A549 (cell line): Measurements from ENCODE around the gene ARHGEF4. TPM values are rescaled to one million over a fixed set of nuclear protein-coding genes. Genes with fewer than 3 reads are reported as not detected.

Experiments used
- ATAC-seq, 2 experiments: fragments of 200-7000 bp in 1 of 2; fragments of >200 bp in 1 of 2; cut with Nextera tagmentation in 1 of 2; cut with Tn5 transposase in 1 of 2; 3 replicates each; pipeline versions ENCODE4 v1.8.0 to v1.9.1; 2018 to 2020; ENCODE audit warnings: mild to moderate bottlenecking in 1 of 2, moderate library complexity in 1 of 2
- CTCF ChIA-PET: fragments of 300-600 bp; sonication (Branson Sonifier 250); formaldehyde crosslinking; extraction: SDS; loops from one replicate; lab custom pipeline; 2021; ENCODE audit warnings: antibody characterized with exemption, inconsistent platforms; lab: Yijun Ruan, JAX
- POLR2A ChIA-PET: fragments of 350-600 bp; formaldehyde crosslinking; extraction: SDS; loops from one replicate; lab custom pipeline; 2021; ENCODE audit warnings: antibody characterized with exemption, inconsistent platforms; lab: Yijun Ruan, JAX
- DNase-seq, 2 experiments: peaks; one replicate each; pipeline versions ENCODE4 v3.0.0 to v3.0.0-alpha.2; 2011 to 2016; ENCODE audit warnings: low read depth in 1 of 2, low spot score in 1 of 2
- FAIRE-seq: peaks from 2 replicates; lab custom pipeline; 2011; peaks lifted over from hg19 to GRCh38; lab: Jason Lieb, UNC
- H3K27ac ChIP-seq, 2 experiments: fragments of >200 bp; sonication (Bioruptor Twin); formaldehyde crosslinking; 3 replicates each; pipeline ENCODE4 v1.5.1; 2016 to 2017
- H3K4me1 ChIP-seq: fragments of >200 bp; sonication (Bioruptor Twin); formaldehyde crosslinking; 3 replicates; pipeline ENCODE4 v1.6.1; 2016
- H3K4me2 ChIP-seq: fragments of >200 bp; sonication (Bioruptor Twin); formaldehyde crosslinking; 3 replicates; pipeline ENCODE4 v1.6.1; 2016
- H3K4me3 ChIP-seq: fragments of >200 bp; sonication (Bioruptor Twin); formaldehyde crosslinking; 3 replicates; pipeline ENCODE4 v1.5.1; 2016
- H3K9me3 ChIP-seq: fragments of >200 bp; sonication (Bioruptor Twin); formaldehyde crosslinking; 3 replicates; pipeline ENCODE4 v1.6.1; 2016
- CBX2 ChIP-seq: fragments of 200-600 bp; sonication (generic); IDR thresholded peaks from 2 replicates; pipeline ENCODE4 v1.6.1; 2016; ENCODE audit warnings: low read depth, mild to moderate bottlenecking, borderline replicate concordance
- EHF ChIP-seq: fragments of 250-450 bp; sonication (Bioruptor Pico); IDR thresholded peaks from 2 replicates; pipeline ENCODE4 v1.5.0; 2020; ENCODE audit warnings: mild to moderate bottlenecking
- GATA3 ChIP-seq: IDR thresholded peaks from 2 replicates; pipeline ENCODE4 v1.6.1; 2012; ENCODE audit warnings: borderline replicate concordance
- HEYL ChIP-seq: fragments of 250-450 bp; sonication (Bioruptor Pico); IDR thresholded peaks from 2 replicates; pipeline ENCODE4 v1.8.0; 2021; ENCODE audit warnings: mild to moderate bottlenecking, moderate library complexity
- HOXB13 ChIP-seq: fragments of 250-450 bp; sonication (Bioruptor Pico); IDR thresholded peaks from 2 replicates; pipeline ENCODE4 v1.5.0; 2020; ENCODE audit warnings: low read depth, mild to moderate bottlenecking, moderate library complexity
- PHF8 ChIP-seq: fragments of 200-600 bp; sonication (generic); IDR thresholded peaks from 2 replicates; pipeline ENCODE4 v1.6.1; 2016; ENCODE audit warnings: low read depth, mild to moderate bottlenecking, antibody characterized with exemption, moderate library complexity, borderline replicate concordance
- RAD21 ChIP-seq, 2 experiments: fragments of >200 bp in 1 of 2; sonication (Bioruptor Twin) in 1 of 2; formaldehyde crosslinking in 1 of 2; IDR thresholded peaks in 1 of 2; conservative IDR thresholded peaks in 1 of 2; 2 replicates in 1 of 2; 3 replicates in 1 of 2; pipeline ENCODE4 v1.6.1; 2012 to 2018; ENCODE audit warnings: inconsistent platforms in 1 of 2
- WGBS: methylation state at CpG from one replicate; pipeline ENCODE4 v1.1.6; 2017; ENCODE audit errors: missing lambda C conversion rate; 5-methylcytosine and 5-hydroxymethylcytosine counted together
- polyA plus RNA-seq, 4 experiments: library from polyadenylated mRNA; depleted of rRNA in 3 of 4; stranded (reverse); fragments of >200 nt; fragmentation: RNase III in 1 of 4; extraction: RNeasy Plus Mini Kit Qiagen cat#74134 plus additional on column Dnase treatment in 1 of 4; gene quantifications; 2 replicates in 3 of 4; 3 replicates in 1 of 4; pipeline ENCODE4 v1.2.3, GENCODE V29; 2011 to 2017
- TF ChIP-seq, protein P1 (sequence below): fragments of 150-350 bp; IDR thresholded peaks from 2 replicates; pipeline ENCODE4 v1.6.1; 2014; ENCODE audit warnings: low read depth, mild to moderate bottlenecking, low read length
- TF ChIP-seq, protein P2 (sequence below): fragments of 450-650 bp; IDR thresholded peaks from 2 replicates; pipeline ENCODE4 v1.6.1; 2014; ENCODE audit warnings: antibody characterized with exemption
- TF ChIP-seq, protein P3 (sequence below): fragments of >200 bp; sonication (Bioruptor Twin); formaldehyde crosslinking; IDR thresholded peaks from 2 replicates; pipeline ENCODE4 v1.6.1; 2016
- TF ChIP-seq, protein P4 (sequence below): fragments of >200 bp; sonication (Bioruptor Twin); formaldehyde crosslinking; IDR thresholded peaks from 3 replicates; pipeline ENCODE4 v1.6.1; 2016

Gene ARHGEF4
- polyA plus RNA-seq, 2 of the 4 experiments (the other 2 are of a cell fraction) = 1.00 to 2.1 TPM

DNA sequence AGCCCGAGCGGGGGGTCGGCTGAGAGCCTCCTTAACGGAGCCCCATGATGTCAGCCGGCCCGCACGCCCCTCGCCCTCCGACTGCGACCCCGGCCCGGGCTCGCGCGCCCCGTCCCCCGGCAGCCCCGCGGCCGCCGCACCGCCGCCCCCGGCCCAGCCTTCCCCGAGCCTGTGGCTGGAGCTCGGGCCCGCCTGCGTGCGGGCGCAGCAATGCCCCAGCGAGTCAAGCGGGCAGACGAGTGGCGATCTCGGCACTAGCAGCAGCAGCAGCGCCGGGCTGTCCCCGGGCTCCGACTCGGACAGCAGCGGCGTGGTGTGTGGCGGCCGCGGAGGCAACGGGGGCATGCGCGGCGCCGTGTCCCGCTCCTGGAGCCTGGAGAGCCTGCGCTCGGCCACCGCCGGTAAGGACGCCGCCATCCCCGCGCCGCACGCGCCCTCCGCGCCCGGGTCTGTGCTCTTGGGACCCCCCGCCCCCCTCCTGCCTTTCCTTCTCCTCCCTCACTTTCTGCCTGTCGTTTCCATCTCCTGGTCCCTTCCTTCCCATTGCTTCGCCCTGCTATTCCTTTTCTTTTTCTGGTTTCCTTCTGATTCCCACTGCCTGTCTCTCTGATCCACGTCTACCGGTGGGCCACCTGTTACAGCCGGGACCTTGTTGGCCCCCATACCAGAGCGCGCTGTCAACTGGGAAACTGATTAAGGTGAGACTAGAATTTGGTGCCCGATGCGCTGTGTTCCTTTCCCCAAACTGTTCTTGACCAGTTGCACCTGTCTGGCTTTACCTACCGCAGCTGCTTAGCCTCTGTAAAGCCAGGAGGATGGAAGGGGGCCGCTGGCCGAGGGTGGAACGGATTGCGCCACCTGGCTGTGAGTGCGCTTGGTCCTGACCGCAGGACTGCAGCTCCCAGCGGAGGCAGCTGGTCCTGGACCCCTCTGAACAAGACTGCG, 127.4 kb downstream of the ARHGEF4 start (continued):
- TF ChIP-seq, protein P1, sequence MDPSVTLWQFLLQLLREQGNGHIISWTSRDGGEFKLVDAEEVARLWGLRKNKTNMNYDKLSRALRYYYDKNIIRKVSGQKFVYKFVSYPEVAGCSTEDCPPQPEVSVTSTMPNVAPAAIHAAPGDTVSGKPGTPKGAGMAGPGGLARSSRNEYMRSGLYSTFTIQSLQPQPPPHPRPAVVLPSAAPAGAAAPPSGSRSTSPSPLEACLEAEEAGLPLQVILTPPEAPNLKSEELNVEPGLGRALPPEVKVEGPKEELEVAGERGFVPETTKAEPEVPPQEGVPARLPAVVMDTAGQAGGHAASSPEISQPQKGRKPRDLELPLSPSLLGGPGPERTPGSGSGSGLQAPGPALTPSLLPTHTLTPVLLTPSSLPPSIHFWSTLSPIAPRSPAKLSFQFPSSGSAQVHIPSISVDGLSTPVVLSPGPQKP = no peak
- TF ChIP-seq RAD21 (conservative IDR thresholded peaks at IDR 0.05 in 1 of 2, IDR thresholded peaks at IDR 0.05 in 1 of 2) (peak; percentile 38 to 47; a peak in 4 of 5 replicates), PHF8 (no peak)
- TF ChIP-seq, all 56 proteins: peak for 4

DNA sequence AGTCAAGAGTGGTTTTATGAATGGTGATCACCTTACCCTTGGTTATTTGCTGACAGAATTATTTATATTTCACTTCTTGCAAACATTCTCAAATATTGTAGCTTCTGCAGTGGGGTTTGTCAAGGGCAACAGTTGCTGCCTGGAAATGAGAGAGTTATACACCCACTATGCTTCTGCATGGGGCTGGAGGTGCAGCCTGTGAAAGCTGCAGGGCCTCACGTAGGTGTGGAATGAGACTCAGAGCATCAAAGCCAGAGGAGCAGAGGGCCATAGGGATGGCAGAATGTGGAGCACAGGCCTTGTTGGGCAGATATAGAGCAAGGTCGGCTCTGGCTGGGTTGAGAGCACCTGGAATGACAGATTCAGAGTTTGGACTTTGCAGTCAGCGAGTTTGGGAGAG, 128.2 kb downstream of the ARHGEF4 start:
- H3K4me2 ChIP-seq = peak overlapping the region; percentile 97
- H3K27ac ChIP-seq = no peak overlapping the region
- H3K4me1 ChIP-seq = no peaks in the 10 kb centered on the region
- FAIRE-seq (no peak), ATAC-seq (no peak; a peak in 1 of 6 replicates), DNase-seq (no peak)
- H3K9me3 ChIP-seq = no peaks in the 10 kb centered on the region
- no peak overlapping the region; the same call in 2 of the 3 replicates for H3K4me3 ChIP-seq
- ChIA-PET CTCF (interaction anchor here (0.6 to 3.2 kb wide), 20 partner anchors 9 to 235 kb away, joined by 3 to 10 read pairs (median 4); no protein-coding TSS in a partner anchor), POLR2A (no interaction called here)
- 86% methylated on average over 3 of the region's 3 CpGs for WGBS
- TF ChIP-seq, protein P2, sequence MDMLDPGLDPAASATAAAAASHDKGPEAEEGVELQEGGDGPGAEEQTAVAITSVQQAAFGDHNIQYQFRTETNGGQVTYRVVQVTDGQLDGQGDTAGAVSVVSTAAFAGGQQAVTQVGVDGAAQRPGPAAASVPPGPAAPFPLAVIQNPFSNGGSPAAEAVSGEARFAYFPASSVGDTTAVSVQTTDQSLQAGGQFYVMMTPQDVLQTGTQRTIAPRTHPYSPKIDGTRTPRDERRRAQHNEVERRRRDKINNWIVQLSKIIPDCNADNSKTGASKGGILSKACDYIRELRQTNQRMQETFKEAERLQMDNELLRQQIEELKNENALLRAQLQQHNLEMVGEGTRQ = no peak
- TF ChIP-seq HEYL (no peak), GATA3 (no peak), CBX2 (no peak), HOXB13 (CRISPR knock-in tag) (no peak)
- TF ChIP-seq, protein P1 = no peak

DNA sequence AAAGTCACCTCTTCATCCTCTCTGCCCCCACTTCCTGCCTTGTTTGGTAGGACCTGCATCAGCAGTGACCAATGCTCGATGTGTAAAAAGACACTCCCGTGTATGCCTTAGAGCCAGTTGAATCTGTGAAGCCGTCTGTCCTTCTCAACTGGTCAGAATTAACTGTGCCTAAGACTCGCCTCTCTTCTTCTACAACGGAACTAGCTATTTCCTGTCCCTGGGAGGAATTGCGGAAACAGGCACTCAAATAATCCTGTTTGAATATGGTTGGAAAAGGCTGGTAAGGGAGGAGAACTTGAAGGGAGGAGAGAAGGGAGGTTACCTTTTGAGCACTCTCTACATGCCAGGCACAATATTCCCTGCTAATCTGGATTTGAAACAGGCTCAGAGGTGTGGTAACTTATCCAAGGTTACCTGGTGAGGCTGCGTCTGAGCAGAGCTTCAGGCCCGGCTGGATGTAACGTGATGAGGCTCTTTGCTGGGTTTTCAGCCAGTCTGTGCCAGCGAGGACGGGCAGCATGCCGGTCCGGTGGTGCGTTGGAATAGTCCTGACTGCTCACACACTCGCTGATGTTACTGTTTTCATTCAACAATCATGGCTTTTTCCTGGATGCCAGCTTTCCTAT, 129.5 kb downstream of the ARHGEF4 start:
- POLR2A ChIA-PET = no interaction called here
- Histone ChIP-seq H3K9me3 (no peaks in the 10 kb centered on the region), H3K4me1 (no peaks in the 10 kb centered on the region), H3K4me3 (no peak overlapping the region), H3K27ac (no peak overlapping the region), H3K4me2 (no peak overlapping the region)
- FAIRE-seq (no peak), ATAC-seq (no peak), DNase-seq (no peak)
- TF ChIP-seq PHF8 = no peak
- TF ChIP-seq, protein P3, sequence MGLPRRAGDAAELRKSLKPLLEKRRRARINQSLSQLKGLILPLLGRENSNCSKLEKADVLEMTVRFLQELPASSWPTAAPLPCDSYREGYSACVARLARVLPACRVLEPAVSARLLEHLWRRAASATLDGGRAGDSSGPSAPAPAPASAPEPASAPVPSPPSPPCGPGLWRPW = no peak
- no peak for TF ChIP-seq EHF
- TF ChIP-seq, protein P4, sequence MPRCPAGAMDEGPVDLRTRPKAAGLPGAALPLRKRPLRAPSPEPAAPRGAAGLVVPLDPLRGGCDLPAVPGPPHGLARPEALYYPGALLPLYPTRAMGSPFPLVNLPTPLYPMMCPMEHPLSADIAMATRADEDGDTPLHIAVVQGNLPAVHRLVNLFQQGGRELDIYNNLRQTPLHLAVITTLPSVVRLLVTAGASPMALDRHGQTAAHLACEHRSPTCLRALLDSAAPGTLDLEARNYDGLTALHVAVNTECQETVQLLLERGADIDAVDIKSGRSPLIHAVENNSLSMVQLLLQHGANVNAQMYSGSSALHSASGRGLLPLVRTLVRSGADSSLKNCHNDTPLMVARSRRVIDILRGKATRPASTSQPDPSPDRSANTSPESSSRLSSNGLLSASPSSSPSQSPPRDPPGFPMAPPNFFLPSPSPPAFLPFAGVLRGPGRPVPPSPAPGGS = no peak
- CTCF ChIA-PET = interaction anchor here (0.6 to 1.5 kb wide), 3 partner anchors 18 to 76 kb away, joined by 3 to 4 read pairs (median 3); no protein-coding TSS in a partner anchor
- WGBS = 67% methylated on average over 15 of the region's 15 CpGs
